ENCODE measurements around the gene ASB13. TPM values are rescaled to one million over a fixed set of nuclear protein-coding genes. Genes with fewer than 3 reads are reported as not detected.

Gene ASB13
- total RNA-seq, 1 experiment from 2014 or later: 25.9 TPM

GRCh38 chr10:5613481-5614154 is 52.8 kb downstream of the ASB13 start:
- Histone ChIP-seq H4K20me1 (ENCODE audit: insufficient read depth) (no peaks in the 10 kb centered on the region), H3K9me3 (ENCODE audit: control insufficient read depth in 1 of 2, insufficient read depth in 1 of 2, low read depth in 1 of 2, low read length in 2 of 2) (no peaks in the 10 kb centered on the region), H2AFZ (ENCODE audit: low read depth, low read length, poor library complexity, severe bottlenecking) (no peak overlapping the region), H3K4me3 (replicated peaks in 1 of 2; ENCODE audit: low read depth in 1 of 2, low read length in 2 of 2) (no peak overlapping the region), H3K9me2 (ENCODE audit: insufficient read depth) (no peaks in the 10 kb centered on the region), H3K27ac (ENCODE audit: low read depth, low read length) (no peak overlapping the region), H3K36me3 (ENCODE audit: control insufficient read depth in 1 of 2, insufficient read depth in 2 of 2, low read length in 2 of 2) (no peaks in the 10 kb centered on the region), H3K4me2 (ENCODE audit: low read length) (no peak overlapping the region), H3K27me3 (ENCODE audit: insufficient read depth, low read length) (no peaks in the 10 kb centered on the region), H3K4me1 (ENCODE audit: control insufficient read depth in 1 of 2, insufficient read depth in 2 of 2, low read length in 2 of 2) (peaks cover 24 to 45% of the 10 kb centered on the region in 2 experiments), H3K9ac (ENCODE audit: low read length) (no peak overlapping the region), H3K79me2 (ENCODE audit: insufficient read depth, low read length) (no peaks in the 10 kb centered on the region)
- CTCF ChIA-PET: interaction anchor here (1.5 kb wide), 1 partner anchor 10 kb away, joined by 9 read pairs; no protein-coding TSS in a partner anchor
- RAD21 ChIA-PET (ENCODE audit: low non-redundant PET in 1 of 2, low total read pairs in 2 of 2, uncharacterized antibody in 2 of 2, unreplicated experiment in 2 of 2): no interaction called here
- DNase-seq (ENCODE audit: low read depth, low spot score) (no peak), ATAC-seq (no peak)
- POLR2A ChIA-PET: no interaction called here
- intact Hi-C loops (cut with micrococcal nuclease): no loop called here
- BruUV-seq (replicated peaks): no TSS peak
- TF ChIP-seq ZNF274 (IDR thresholded peaks at IDR 0.05; ENCODE audit: low read depth, low read length): no peak
- TF ChIP-seq EZH2 (IDR thresholded peaks at IDR 0.05): no peak
- TF ChIP-seq TCF7L2 (IDR thresholded peaks at IDR 0.05; ENCODE audit: borderline replicate concordance, extremely low read depth, insufficient read depth, insufficient read length): no peak
- TF ChIP-seq EZH2phosphoT487 (IDR thresholded peaks at IDR 0.05; ENCODE audit: borderline replicate concordance): no peak
- no peak for TF ChIP-seq SP1 (IDR thresholded peaks at IDR 0.05; ENCODE audit: low read depth)
- no peak for TF ChIP-seq ZFX (IDR thresholded peaks at IDR 0.05)
- TF ChIP-seq SIN3A (IDR thresholded peaks at IDR 0.05; ENCODE audit: low read depth): no peak
- no peak for TF ChIP-seq POLR2A (IDR thresholded peaks at IDR 0.05; ENCODE audit: borderline replicate concordance, extremely low read depth, insufficient read depth, insufficient read length)
- no peak for TF ChIP-seq POLR2AphosphoS5 (IDR thresholded peaks at IDR 0.05; ENCODE audit: low read depth, low read length)
- no peak for TF ChIP-seq SRF (IDR thresholded peaks at IDR 0.05; ENCODE audit: low read depth)
- no peak for TF ChIP-seq EGR1 (IDR thresholded peaks at IDR 0.05; ENCODE audit: low read depth)
- no peak for TF ChIP-seq CBX3 (IDR thresholded peaks at IDR 0.05; ENCODE audit: low read depth)
- no peak for TF ChIP-seq JUND (IDR thresholded peaks at IDR 0.05)
- TF ChIP-seq, protein P1, sequence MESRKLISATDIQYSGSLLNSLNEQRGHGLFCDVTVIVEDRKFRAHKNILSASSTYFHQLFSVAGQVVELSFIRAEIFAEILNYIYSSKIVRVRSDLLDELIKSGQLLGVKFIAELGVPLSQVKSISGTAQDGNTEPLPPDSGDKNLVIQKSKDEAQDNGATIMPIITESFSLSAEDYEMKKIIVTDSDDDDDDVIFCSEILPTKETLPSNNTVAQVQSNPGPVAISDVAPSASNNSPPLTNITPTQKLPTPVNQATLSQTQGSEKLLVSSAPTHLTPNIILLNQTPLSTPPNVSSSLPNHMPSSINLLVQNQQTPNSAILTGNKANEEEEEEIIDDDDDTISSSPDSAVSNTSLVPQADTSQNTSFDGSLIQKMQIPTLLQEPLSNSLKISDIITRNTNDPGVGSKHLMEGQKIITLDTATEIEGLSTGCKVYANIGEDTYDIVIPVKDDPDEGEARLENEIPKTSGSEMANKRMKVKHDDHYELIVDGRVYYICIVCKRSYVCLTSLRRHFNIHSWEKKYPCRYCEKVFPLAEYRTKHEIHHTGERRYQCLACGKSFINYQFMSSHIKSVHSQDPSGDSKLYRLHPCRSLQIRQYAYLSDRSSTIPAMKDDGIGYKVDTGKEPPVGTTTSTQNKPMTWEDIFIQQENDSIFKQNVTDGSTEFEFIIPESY (IDR thresholded peaks at IDR 0.05; ENCODE audit: extremely low read depth, insufficient replicate concordance, low read length): no peak
- TF ChIP-seq FOSL1 (IDR thresholded peaks at IDR 0.05; ENCODE audit: low read depth): no peak
- TF ChIP-seq RAD21 (IDR thresholded peaks at IDR 0.05; ENCODE audit: low read depth): no peak
- TF ChIP-seq MAX (IDR thresholded peaks at IDR 0.05): no peak
- no peak for TF ChIP-seq ELF1 (IDR thresholded peaks at IDR 0.05; ENCODE audit: borderline replicate concordance, low read depth)

Data from HCT116 (cell line).